ENCODE data around the gene MCTP1.

Gene MCTP1

GRCh38 chr5:94682814-94683520 is 601.9 kb downstream of the MCTP1 start:
- no peak for TF ChIP-seq CTCF (IDR thresholded peaks at IDR 0.05; ENCODE audit: insufficient read depth, low read depth, low read length, missing control alignments)

GRCh38 chr5:94675965-94676618 is 608.8 kb downstream of the MCTP1 start:
- DNase-seq (ENCODE audit: low read depth): no peak
- TF ChIP-seq CTCF (IDR thresholded peaks at IDR 0.05; ENCODE audit: insufficient read depth, low read depth, low read length, missing control alignments): no peak
- H3K4me3 ChIP-seq (ENCODE audit: low read depth, low read length): no peak overlapping the region

More at GRCh38 chr5:94682814-94683520, 601.9 kb downstream of the MCTP1 start:
- H3K4me3 ChIP-seq (ENCODE audit: low read depth, low read length): no peak overlapping the region
- no peak for DNase-seq (ENCODE audit: low read depth)

GRCh38 chr5:94674490-94675382 is 610.2 kb downstream of the MCTP1 start:
- no peak for DNase-seq (ENCODE audit: low read depth)
- H3K4me3 ChIP-seq (ENCODE audit: low read depth, low read length): no peak overlapping the region
- TF ChIP-seq CTCF (IDR thresholded peaks at IDR 0.05; ENCODE audit: insufficient read depth, low read depth, low read length, missing control alignments): no peak

- no peak for TF ChIP-seq CTCF (IDR thresholded peaks at IDR 0.05; ENCODE audit: insufficient read depth, low read depth, low read length, missing control alignments)
- no peak overlapping the region for H3K4me3 ChIP-seq (ENCODE audit: low read depth, low read length)
- DNase-seq (ENCODE audit: low read depth): no peak
Observed at GRCh38 chr5:94672746-94673145, 612.1 kb downstream of the MCTP1 start.

- H3K4me3 ChIP-seq (ENCODE audit: low read depth, low read length): no peak overlapping the region
- no peak for TF ChIP-seq CTCF (IDR thresholded peaks at IDR 0.05; ENCODE audit: insufficient read depth, low read depth, low read length, missing control alignments)
- DNase-seq (ENCODE audit: low read depth): no peak
Observed at GRCh38 chr5:94670726-94671125, 614.2 kb downstream of the MCTP1 start.

GRCh38 chr5:94667937-94668336 is 617.0 kb downstream of the MCTP1 start:
- no peak overlapping the region for H3K4me3 ChIP-seq (ENCODE audit: low read depth, low read length)
- DNase-seq (ENCODE audit: low read depth): no peak
- TF ChIP-seq CTCF (IDR thresholded peaks at IDR 0.05; ENCODE audit: insufficient read depth, low read depth, low read length, missing control alignments): no peak
